Esophagus squamous epithelium (tissue), 4 donors: Measurements from ENCODE around the gene POM121.
"Not testable (repeated sequence)": the region's sequence is repeated elsewhere in the genome, so short reads cannot be mapped to it uniquely, and the experiment has no call there.

Experiments
- POLR2A ChIP-seq, 4 donors: fragments of 450-650 bp; IDR thresholded peaks; one replicate each; pipeline ENCODE4 v1.6.1; 2017; ENCODE audit warnings: antibody characterized with exemption in 4 of 4, mild to moderate bottlenecking in 4 of 4, moderate library complexity in 3 of 4
- TF ChIP-seq, protein P1 (sequence below), 6 experiments: fragments of 450-650 bp in 4 of 6; fragments of 200-600 bp in 2 of 6; sonication (generic) in 2 of 6; IDR thresholded peaks; one replicate each; pipeline ENCODE4 v1.5.1; 2016 to 2019; ENCODE audit warnings: antibody characterized with exemption in 6 of 6, mild to moderate bottlenecking in 4 of 6, moderate library complexity in 4 of 6

DNA sequence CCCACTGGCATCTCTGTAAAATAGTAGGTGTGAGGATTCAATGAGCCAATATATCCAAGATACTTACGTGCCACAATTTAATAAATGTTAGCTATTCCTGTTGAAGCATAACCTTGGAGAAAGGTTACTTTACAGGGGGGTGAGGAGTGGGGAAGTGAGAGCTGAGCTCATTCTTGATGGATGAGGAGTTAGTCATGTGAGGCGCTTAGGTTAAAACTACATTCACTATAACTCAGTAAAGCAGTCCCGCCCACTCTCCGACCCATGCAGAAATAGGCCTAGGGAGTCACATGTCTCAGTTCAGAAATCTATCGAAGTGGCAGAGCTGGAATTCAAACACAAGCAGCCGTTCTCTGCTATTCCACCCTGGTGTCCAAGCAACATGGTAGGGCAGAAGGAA lies 25.5 kb downstream of the POM121 start:
- TF ChIP-seq, protein P1, sequence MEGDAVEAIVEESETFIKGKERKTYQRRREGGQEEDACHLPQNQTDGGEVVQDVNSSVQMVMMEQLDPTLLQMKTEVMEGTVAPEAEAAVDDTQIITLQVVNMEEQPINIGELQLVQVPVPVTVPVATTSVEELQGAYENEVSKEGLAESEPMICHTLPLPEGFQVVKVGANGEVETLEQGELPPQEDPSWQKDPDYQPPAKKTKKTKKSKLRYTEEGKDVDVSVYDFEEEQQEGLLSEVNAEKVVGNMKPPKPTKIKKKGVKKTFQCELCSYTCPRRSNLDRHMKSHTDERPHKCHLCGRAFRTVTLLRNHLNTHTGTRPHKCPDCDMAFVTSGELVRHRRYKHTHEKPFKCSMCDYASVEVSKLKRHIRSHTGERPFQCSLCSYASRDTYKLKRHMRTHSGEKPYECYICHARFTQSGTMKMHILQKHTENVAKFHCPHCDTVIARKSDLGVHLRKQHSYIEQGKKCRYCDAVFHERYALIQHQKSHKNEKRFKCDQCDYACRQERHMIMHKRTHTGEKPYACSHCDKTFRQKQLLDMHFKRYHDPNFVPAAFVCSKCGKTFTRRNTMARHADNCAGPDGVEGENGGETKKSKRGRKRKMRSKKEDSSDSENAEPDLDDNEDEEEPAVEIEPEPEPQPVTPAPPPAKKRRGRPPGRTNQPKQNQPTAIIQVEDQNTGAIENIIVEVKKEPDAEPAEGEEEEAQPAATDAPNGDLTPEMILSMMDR (IDR thresholded peaks at IDR 0.05), result not testable (repeated sequence)
- TF ChIP-seq POLR2A (IDR thresholded peaks at IDR 0.05), result not testable (repeated sequence)
